Endometrial microvascular endothelial cells (primary cell): ENCODE results near the gene UMOD. TPM values are rescaled to one million over a fixed set of nuclear protein-coding genes. Genes with fewer than 3 reads are reported as not detected.

Experiments used
- total RNA-seq: library from RNA; depleted of rRNA; stranded (reverse); fragments of >200 nt; gene quantifications from one replicate; pipeline ENCODE4 v1.2.3, GENCODE V29; 2015; ENCODE audit errors: inconsistent ontology term

UMOD gene
- total RNA-seq, 1 donor from 2014 or later = not detected

Other genes with a start within 250 kb of the UMOD start
- not detected for gene GP2, start 25.2 kb downstream of the UMOD start, total RNA-seq
- not detected for gene PDILT, start 52.0 kb upstream of the UMOD start, total RNA-seq
- gene ACSM5, start 56.8 kb upstream of the UMOD start, total RNA-seq = not detected
- gene ACSM2A, start 98.8 kb upstream of the UMOD start, total RNA-seq = not detected
- gene ACSM2B, start 223.7 kb upstream of the UMOD start, total RNA-seq = not detected